Ectodermal cell (in vitro differentiated cells): ENCODE data around the gene ABCA2.
"Not testable (repeated sequence)": the region's sequence is repeated elsewhere in the genome, so short reads cannot be mapped to it uniquely, and the experiment has no call there.

ENCODE experiments used
- H3K27ac ChIP-seq: 2 replicates; pipeline ENCODE4 v1.7.0; 2013; ENCODE audit warnings: mild to moderate bottlenecking, low read depth, low read length; ENCODE audit not compliant: insufficient read depth, poor library complexity, severe bottlenecking
- H3K27me3 ChIP-seq: 2 replicates; pipeline ENCODE4 v1.7.0; 2013; ENCODE audit warnings: mild to moderate bottlenecking, low read length; ENCODE audit not compliant: insufficient read depth, control insufficient read depth, poor library complexity, severe bottlenecking
- H3K36me3 ChIP-seq: one replicate; pipeline ENCODE4 v1.7.0; 2013; ENCODE audit warnings: low read length; ENCODE audit not compliant: control insufficient read depth, insufficient read depth
- H3K4me1 ChIP-seq: one replicate; pipeline ENCODE4 v1.7.0; 2013; ENCODE audit warnings: low read length; ENCODE audit not compliant: control insufficient read depth, insufficient read depth
- H3K4me3 ChIP-seq: 2 replicates; pipeline ENCODE4 v1.7.0; 2013; ENCODE audit warnings: low read depth, low read length, control low read depth; ENCODE audit not compliant: insufficient read depth
- H3K9me3 ChIP-seq: 2 replicates; pipeline ENCODE4 v1.7.0; 2013; ENCODE audit warnings: mild to moderate bottlenecking, low read length, moderate library complexity; ENCODE audit not compliant: control insufficient read depth
- WGBS, 2 experiments: methylation state at CpG; one replicate each; pipeline ENCODE4 v1.1.7; 2013; ENCODE audit warnings: missing lambda C conversion rate in 2 of 2; 5-methylcytosine and 5-hydroxymethylcytosine counted together

Gene ABCA2

DNA sequence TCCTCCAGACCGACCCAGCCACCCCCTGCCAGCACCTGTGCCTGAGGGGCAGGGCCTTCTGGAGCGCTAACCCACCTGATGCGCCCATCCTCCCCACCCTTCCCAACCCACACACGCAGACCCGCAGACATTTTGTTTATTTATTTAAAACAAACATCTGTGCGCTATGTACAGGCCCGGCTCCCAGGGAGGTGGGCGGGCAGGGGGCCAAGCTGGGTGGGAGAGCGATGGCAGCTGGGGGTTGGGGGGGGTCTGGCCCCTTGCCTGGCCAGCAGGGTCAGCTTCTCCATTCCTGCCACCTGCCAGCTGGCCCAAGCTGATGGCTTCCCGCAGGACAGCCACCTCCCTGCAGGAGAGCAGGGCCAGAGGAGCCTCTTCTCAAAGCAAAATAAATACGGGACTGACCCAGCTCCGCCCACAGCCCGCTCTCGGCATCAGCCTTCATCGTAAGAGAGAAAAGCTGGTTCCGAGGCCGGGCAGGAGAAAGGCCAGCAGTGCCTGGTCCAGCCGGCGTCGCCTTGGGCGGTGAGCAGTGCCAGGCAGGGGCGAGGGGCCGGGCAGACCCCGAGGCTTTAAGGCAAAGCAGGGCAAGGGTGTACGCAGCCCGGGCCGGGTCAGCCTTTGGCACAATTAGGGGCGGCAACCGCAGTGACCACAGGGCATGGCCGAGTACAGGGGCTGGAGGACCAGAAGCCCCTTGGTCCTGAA lies 20.8 kb downstream of the ABCA2 start:
- H3K9me3 ChIP-seq: no peaks in the 10 kb centered on the region
- 86 to 87% methylated on average over 30 of the region's 30 CpGs for WGBS, 2 experiments
- no peaks in the 10 kb centered on the region for H3K36me3 ChIP-seq
- no peaks in the 10 kb centered on the region for H3K27me3 ChIP-seq
- H3K27ac ChIP-seq: no peak overlapping the region
- peaks cover 7% of the 10 kb centered on the region for H3K4me1 ChIP-seq
- H3K4me3 ChIP-seq: no peak overlapping the region

DNA sequence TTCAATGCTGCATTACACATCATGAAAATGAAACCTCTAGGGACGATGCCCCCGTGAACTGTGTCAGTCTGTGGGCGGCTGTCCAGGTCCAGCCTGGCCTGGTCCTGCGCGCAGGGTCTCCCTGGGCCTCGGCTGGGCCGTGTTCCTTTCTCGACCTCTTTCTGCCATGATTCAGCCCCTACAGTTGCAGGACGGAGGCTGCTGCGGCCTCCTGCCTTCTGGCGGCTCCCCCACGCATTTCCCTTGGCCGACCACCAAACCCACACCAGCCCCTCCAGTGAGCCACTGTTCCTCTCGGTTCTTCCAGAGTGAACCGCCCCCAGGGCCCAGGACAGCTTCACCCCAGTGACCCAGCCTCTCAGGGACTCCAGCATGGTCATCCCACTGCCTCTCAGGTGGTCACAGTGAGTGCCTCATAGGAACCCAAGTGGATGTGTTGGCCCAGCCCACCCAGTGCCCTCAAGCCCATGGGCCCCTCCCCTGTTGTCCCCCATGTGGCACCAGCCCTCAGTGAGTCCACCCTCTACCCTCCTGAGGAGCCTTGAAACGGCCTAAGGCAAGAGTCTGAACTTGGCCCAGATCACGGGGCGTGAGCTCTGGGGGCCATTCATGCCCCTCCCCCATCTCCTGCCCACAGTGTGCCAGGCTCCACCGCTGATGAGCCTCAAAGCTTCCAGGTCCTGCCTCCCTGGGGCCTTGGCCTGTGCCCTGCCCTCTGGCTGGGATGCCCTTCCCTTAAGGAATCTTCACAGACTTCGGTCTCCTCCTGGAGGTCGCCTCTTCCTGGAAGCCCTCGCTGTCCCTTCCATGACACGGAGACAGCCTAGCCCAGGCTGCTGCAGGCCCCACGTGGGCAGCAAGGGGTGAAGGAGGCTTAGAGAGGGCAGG lies 21.7 kb downstream of the ABCA2 start:
- H3K4me3 ChIP-seq: no peak overlapping the region
- no peaks in the 10 kb centered on the region for H3K36me3 ChIP-seq
- H3K4me1 ChIP-seq: peaks cover 7% of the 10 kb centered on the region
- no peaks in the 10 kb centered on the region for H3K27me3 ChIP-seq
- WGBS, 2 experiments: 94 to 96% methylated on average over 24 of the region's 24 CpGs
- H3K9me3 ChIP-seq: no peaks in the 10 kb centered on the region
- H3K27ac ChIP-seq: no peak overlapping the region

DNA sequence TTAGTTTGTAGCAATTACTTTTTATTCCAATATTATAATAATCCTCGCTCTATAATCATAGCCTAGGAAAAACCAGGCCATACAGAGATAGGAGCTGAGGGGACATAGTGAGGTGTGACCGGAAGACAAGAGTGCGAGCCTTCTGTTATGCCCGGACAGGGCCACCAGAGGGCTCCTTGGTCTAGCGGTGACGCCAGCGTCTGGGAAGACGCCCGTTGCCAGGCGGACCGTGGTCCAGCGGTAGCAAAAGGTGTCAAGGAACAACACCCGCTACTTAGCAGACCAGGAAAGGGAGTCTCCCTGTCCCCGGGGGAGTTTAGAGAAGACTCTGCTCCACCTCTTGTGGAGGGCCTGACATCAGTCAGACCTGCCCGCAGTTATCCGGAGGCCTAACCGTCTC lies 23.8 kb downstream of the ABCA2 start:
- not testable (repeated sequence) for H3K36me3 ChIP-seq, H3K27ac ChIP-seq, H3K4me3 ChIP-seq, H3K4me1 ChIP-seq, H3K9me3 ChIP-seq, H3K27me3 ChIP-seq
- WGBS, 2 experiments: 50 to 51% methylated on average over 16 of the region's 17 CpGs

DNA sequence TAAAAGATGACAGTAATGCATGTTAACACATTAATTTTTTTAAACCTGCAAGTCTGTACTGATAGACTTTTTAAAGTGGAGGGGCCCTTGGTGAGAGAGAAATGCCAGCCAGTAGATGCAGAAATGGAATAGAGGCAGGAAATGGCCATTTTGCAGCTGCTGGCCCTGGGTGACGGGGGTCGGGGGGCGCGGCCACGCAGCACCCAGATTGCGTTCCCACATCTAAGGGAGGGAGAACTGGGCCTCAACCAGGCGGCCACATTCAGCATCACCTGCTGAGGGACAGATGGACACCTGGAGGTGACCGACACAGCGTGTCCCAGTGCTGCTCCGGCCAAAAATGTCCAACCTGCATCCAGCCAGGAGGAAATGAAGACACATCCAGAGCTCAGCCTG lies 25.4 kb downstream of the ABCA2 start:
- H3K4me1 ChIP-seq: peaks cover 4% of the 10 kb centered on the region
- no peaks in the 10 kb centered on the region for H3K9me3 ChIP-seq
- H3K27me3 ChIP-seq: no peaks in the 10 kb centered on the region
- no peak overlapping the region for H3K27ac ChIP-seq
- 93 to 94% methylated on average over 10 of the region's 10 CpGs for WGBS, 2 experiments
- H3K4me3 ChIP-seq: no peak overlapping the region
- H3K36me3 ChIP-seq: no peaks in the 10 kb centered on the region

DNA sequence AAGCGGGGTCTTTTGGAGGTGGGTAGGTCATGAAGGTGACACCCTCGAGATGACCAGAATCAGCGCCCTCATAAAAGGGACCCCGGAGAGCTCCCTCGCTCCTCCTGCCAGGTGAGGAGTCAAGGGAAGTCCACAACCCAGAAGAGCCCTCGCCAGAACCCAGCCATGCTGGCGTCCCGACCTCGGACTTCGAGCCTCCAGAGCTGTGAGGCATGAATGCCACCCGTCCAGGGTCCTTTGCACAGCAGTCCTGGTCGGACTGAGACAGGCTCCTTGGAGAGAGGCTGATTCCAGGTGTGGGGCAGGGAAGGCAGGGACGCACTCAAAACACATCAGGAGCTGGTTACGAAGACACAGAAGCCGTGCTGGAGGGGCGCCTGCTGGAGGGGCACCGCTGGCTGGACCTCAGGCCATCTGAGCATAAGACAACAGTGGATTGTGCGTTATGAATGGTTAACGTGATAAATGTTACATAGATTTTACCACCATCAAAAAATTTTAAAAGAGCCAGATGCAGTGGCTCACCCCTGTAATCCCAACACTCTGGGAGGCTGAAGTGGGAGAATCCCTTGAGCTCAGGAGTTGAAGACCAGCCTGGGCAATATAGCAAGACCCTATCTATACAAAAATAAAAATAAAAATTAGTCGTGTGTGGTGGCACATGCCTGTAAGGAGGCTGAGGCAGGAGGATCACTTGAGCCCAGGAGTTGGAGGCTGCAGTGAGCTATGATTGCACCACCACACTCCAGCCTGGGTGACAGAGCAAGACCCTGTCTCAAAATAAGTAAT lies 26.0 kb downstream of the ABCA2 start:
- Histone ChIP-seq H3K27ac (no peak overlapping the region), H3K27me3 (no peaks in the 10 kb centered on the region), H3K4me1 (peaks cover 3% of the 10 kb centered on the region), H3K36me3 (no peaks in the 10 kb centered on the region), H3K4me3 (no peak overlapping the region), H3K9me3 (no peaks in the 10 kb centered on the region)
- WGBS, 2 experiments: 91 to 92% methylated on average over 18 to 20 of the region's 20 CpGs

DNA sequence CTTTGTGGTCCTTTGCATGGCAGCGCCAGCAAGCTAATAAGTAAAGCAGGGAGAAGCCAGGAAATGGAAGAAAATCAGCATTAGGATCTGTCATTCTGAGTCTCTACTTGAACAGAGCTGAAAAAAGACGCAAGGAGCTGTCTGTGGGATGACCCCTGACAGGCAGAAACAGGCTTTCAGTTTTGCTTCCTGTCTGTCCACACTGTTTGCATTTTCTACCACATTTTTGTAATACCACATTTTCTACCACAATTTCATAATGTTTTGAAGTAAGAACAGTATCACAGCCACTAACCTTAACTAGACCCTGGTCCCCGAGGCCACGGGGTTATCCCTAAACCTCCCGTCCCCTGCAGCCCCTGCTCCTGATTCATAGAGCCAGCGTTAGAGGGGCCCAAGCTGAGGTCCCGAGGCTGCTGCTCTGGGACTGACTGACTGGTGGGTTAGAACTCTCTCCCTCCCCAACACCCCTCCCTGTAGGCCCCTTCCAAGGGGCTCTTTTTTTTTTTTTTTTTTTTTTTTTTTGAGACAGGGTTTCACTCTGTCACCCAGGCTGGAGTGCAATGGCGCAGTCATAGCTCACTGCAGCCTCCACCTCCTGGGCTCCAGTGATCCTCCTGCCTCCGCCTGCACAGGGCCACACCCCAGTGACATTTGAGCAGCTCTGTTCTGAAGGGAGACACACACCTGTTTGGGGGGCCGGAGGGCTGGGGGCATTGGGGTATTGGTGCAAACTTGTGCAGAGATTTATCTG lies 27.7 kb downstream of the ABCA2 start:
- 89 to 93% methylated on average over 10 of the region's 10 CpGs for WGBS, 2 experiments
- Histone ChIP-seq H3K36me3 (no peaks in the 10 kb centered on the region), H3K4me1 (peaks cover 13% of the 10 kb centered on the region)

DNA sequence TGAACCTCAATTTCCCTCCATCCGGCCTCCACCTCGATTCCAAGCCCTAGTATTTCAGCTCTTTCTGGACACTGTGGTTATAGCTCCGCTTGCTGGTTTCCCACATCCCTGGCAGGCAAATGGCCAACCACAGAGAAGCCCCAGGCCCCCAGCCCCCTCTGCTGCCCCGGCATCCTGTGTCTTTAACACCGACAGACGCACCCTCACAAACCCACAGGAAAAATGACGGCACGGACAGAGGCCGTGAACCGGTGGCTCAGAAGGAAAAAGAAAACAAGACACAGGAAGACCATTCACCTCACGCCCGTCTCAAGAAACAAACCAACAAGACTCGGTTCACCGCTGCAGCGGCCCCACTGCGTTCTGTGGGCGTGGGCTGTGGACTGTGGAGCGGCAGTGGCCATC lies 30.2 kb downstream of the ABCA2 start:
- H3K9me3 ChIP-seq: no peaks in the 10 kb centered on the region
- H3K4me3 ChIP-seq: no peak overlapping the region
- H3K27me3 ChIP-seq: peaks cover 30% of the 10 kb centered on the region
- H3K27ac ChIP-seq: no peak overlapping the region
- peaks cover 20% of the 10 kb centered on the region for H3K4me1 ChIP-seq
- H3K36me3 ChIP-seq: no peaks in the 10 kb centered on the region
- WGBS, 2 experiments: 92 to 93% methylated on average over 18 of the region's 18 CpGs

More for the DNA sequence above, 27.7 kb downstream of the ABCA2 start:
- Histone ChIP-seq H3K27ac (no peak overlapping the region), H3K9me3 (no peaks in the 10 kb centered on the region), H3K27me3 (peaks cover 10% of the 10 kb centered on the region), H3K4me3 (no peak overlapping the region)

DNA sequence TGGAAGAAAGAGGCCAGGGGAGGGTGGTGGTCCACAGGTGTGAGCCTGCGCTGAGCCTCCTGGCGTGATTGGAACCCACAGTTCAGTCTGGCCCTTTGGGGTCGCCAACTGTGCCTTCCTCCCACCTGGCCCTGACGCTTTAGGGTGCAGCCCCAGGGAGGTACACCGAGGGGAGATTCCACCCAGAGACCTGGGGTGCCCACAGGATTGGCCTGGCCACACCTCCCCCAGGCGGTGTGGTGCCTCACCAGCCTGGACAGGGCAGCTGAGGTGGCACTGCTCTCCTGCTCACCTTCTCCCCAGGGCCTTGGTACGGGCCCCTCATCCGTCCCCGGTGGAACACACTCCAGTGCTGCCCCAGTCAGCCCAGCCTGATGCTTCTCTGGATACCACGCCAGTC lies 30.7 kb downstream of the ABCA2 start:
- 83 to 86% methylated on average over 10 of the region's 10 CpGs for WGBS, 2 experiments
- Histone ChIP-seq H3K27me3 (peaks cover 30% of the 10 kb centered on the region), H3K4me3 (no peak overlapping the region), H3K4me1 (peaks cover 22% of the 10 kb centered on the region), H3K27ac (no peak overlapping the region), H3K36me3 (no peaks in the 10 kb centered on the region), H3K9me3 (no peaks in the 10 kb centered on the region)

DNA sequence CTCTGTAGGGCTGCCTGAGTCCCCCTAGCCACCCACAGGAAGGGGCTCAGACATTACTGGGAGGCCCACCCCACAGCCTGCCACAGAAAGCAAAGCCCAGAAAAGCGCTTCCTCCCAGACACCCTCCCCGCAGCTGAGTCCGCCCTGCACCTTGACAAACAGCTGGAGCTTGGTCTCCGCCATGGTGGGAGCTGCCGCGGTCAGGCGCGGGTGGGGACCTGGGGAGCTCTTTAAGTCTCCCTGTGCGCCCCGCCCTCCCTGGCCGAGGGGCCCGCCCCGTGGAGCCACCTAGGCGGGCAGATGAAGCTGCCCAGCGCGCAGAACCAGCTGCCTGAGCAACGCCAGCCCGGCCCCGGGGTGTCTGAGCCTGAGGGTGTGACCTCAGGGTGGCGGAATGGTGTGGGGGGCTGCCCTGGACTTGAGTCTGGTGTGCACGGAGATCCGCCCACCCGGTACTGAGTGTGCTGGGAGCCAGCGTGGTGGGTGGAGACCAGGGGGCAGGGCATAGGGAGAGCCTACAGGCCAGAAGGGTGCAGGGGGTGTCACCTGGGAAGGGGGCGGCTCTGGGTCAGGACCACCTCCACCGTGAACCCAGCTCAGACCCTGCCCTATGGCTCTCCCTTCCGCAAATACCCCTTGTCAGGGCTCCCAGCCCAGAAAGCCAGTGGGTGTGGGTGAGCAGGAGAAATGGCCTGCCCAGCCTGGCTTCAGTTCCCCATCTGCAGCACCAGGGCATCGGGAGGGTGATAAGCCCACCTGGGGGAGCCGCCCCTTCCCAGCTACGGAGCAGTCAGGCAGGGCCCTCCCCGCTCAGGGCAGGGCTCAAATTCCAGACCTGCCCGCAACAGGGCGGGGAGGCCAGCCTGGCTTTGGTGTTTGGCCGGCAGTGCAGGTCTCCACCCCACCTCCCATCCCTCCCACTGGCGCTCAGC lies 31.4 kb downstream of the ABCA2 start, which contains the start of gene CLIC3:
TSS of gene CLIC3 (minus strand) at position 208 of the 932 bp plus-strand sequence. CDS start at position 183, 25 bp downstream.
- no peaks in the 10 kb centered on the region for H3K9me3 ChIP-seq
- H3K4me3 ChIP-seq: no peak within 1 kb of the TSS
- H3K36me3 ChIP-seq: no peaks in the 10 kb centered on the region
- H3K4me1 ChIP-seq: peaks cover 22% of the 10 kb centered on the region
- 48 to 49% methylated on average over 35 of the region's 35 CpGs for WGBS, 2 experiments
- H3K27me3 ChIP-seq: peaks cover 30% of the 10 kb centered on the region
- H3K27ac ChIP-seq: no peak within 1 kb of the TSS
